KBM-7 (cell line): ENCODE measurements around the gene SETD3.
A peak's percentile ranks its signal among the peaks of the same experiment; 100 is the strongest.

Source experiments
- DNase-seq: peaks from one replicate; pipeline ENCODE4 v3.0.0-alpha.2; 2015
- in situ Hi-C: fragments of 300-500 bp; cut with MboI; formaldehyde crosslinking; loops from 2 replicates; pipeline ENCODE4 v1.14.3; 2020; ENCODE audit warnings: low sequenced_read_pairs, low pct_unique_long_range_greater_than_20kb, mixed read lengths

The SETD3 gene

GRCh38 chr14:99479906-99480869 is at the start of gene SETD3:
Gene SETD3 (minus strand): TSS chr14:99480859. CDS start chr14:99465805, 15,054 bp downstream.
- in situ Hi-C loops = no loop called here
- DNase-seq = peak; percentile 68

- in situ Hi-C loops = loop anchor here (10.0 kb wide), 1 partner anchor 95 kb away; no protein-coding TSS in a partner anchor
- DNase-seq = no peak
These were observed 49.2 kb upstream of the SETD3 start for GRCh38 chr14:99529899-99530298.

GRCh38 chr14:99527427-99528076 is 46.9 kb upstream of the SETD3 start:
- DNase-seq = no peak
- in situ Hi-C loops = loop anchor here (10.0 kb wide), 1 partner anchor 97 kb away; no protein-coding TSS in a partner anchor

GRCh38 chr14:99527026-99527425 is 46.4 kb upstream of the SETD3 start:
- in situ Hi-C loops = loop anchor here (10.0 kb wide), 1 partner anchor 98 kb away; no protein-coding TSS in a partner anchor
- no peak for DNase-seq

- in situ Hi-C loops = loop anchor here (10.0 kb wide), 1 partner anchor 99 kb away; no protein-coding TSS in a partner anchor
- no peak for DNase-seq
These were observed 45.0 kb upstream of the SETD3 start for GRCh38 chr14:99525699-99526080.

GRCh38 chr14:99524804-99525698 is 44.4 kb upstream of the SETD3 start:
- in situ Hi-C loops = loop anchor here (10.0 to 25.0 kb wide), 2 partner anchors 100 to 362 kb away; no protein-coding TSS in a partner anchor
- no peak for DNase-seq

GRCh38 chr14:99524091-99524661 is 43.5 kb upstream of the SETD3 start:
- no peak for DNase-seq
- in situ Hi-C loops = loop anchor here (10.0 to 25.0 kb wide), 2 partner anchors 101 to 363 kb away; no protein-coding TSS in a partner anchor

GRCh38 chr14:99523704-99524055 is 43.0 kb upstream of the SETD3 start:
- no peak for DNase-seq
- in situ Hi-C loops = loop anchor here (10.0 to 25.0 kb wide), 2 partner anchors 101 to 364 kb away; no protein-coding TSS in a partner anchor

GRCh38 chr14:99522934-99523703 is 42.5 kb upstream of the SETD3 start:
- in situ Hi-C loops = loop anchor here (10.0 to 25.0 kb wide), 2 partner anchors 102 to 364 kb away; no protein-coding TSS in a partner anchor
- DNase-seq = no peak

GRCh38 chr14:99522457-99522891 is 41.8 kb upstream of the SETD3 start:
- in situ Hi-C loops = loop anchor here (10.0 to 25.0 kb wide), 2 partner anchors 102 to 365 kb away; no protein-coding TSS in a partner anchor
- no peak for DNase-seq

- DNase-seq = no peak
- in situ Hi-C loops = loop anchor here (10.0 to 25.0 kb wide), 2 partner anchors 103 to 365 kb away; no protein-coding TSS in a partner anchor
These were observed 41.4 kb upstream of the SETD3 start for GRCh38 chr14:99522025-99522401.

GRCh38 chr14:99521176-99522024 is 40.7 kb upstream of the SETD3 start:
- no peak for DNase-seq
- in situ Hi-C loops = loop anchor here (10.0 to 25.0 kb wide), 2 partner anchors 103 to 366 kb away; no protein-coding TSS in a partner anchor

GRCh38 chr14:99520571-99521081 is 40.0 kb upstream of the SETD3 start:
- in situ Hi-C loops = loop anchor here (10.0 to 25.0 kb wide), 2 partner anchors 104 to 367 kb away; no protein-coding TSS in a partner anchor
- no peak for DNase-seq

GRCh38 chr14:99519931-99520421 is 39.3 kb upstream of the SETD3 start:
- no peak for DNase-seq
- in situ Hi-C loops = loop anchor here (10.0 to 25.0 kb wide), 2 partner anchors 105 to 367 kb away; no protein-coding TSS in a partner anchor

- no peak for DNase-seq
- in situ Hi-C loops = loop anchor here (25.0 kb wide), 1 partner anchor 368 kb away; no protein-coding TSS in a partner anchor
These were observed 38.8 kb upstream of the SETD3 start for GRCh38 chr14:99519347-99519881.
